Stimulated activated CD4-positive, alpha-beta T cell treated with anti-CD3 and anti-CD28 coated beads, TNF-alpha, amount 100 ng/mL, for 24 hours (primary cell): ENCODE data around the gene HLA-E.
A peak's percentile ranks its signal among the peaks of the same experiment; 100 is the strongest.

Experiments
- DNase-seq, 3 experiments: peaks; one replicate each; pipeline ENCODE4 v3.0.0-alpha.2; 2020; ENCODE audit warnings: low read depth in 3 of 3

HLA-E gene

GRCh38 chr6:30541515-30542403 is 52.5 kb downstream of the HLA-E start:
- DNase-seq, result peak; percentile 65 to 76 (median 68)

GRCh38 chr6:30542404-30542725 is 53.1 kb downstream of the HLA-E start:
- DNase-seq, result no peak

GRCh38 chr6:30542915-30543314 is 53.6 kb downstream of the HLA-E start:
- DNase-seq, result no peak
